Tibial nerve (tissue), 4 donors: ENCODE results near the gene NBEAL2.

ENCODE experiments used
- CTCF ChIP-seq, 5 experiments: fragments of 200-600 bp in 3 of 5; fragments of 450-650 bp in 2 of 5; sonication (generic) in 3 of 5; IDR thresholded peaks; one replicate each; pipeline ENCODE4 v1.5.1; 2016 to 2019; ENCODE audit warnings: antibody characterized with exemption in 5 of 5, mild to moderate bottlenecking in 3 of 5, moderate library complexity in 2 of 5
- EP300 ChIP-seq, 2 donors: sonication (generic); formaldehyde crosslinking; IDR thresholded peaks; one replicate each; pipeline ENCODE4 v1.6.1; 2017; ENCODE audit warnings: antibody characterized with exemption in 2 of 2, mild to moderate bottlenecking in 1 of 2
- POLR2A ChIP-seq, 2 donors: fragments of 450-650 bp; IDR thresholded peaks; one replicate each; pipeline ENCODE4 v1.6.1; 2017; ENCODE audit warnings: antibody characterized with exemption in 2 of 2, mild to moderate bottlenecking in 2 of 2, moderate library complexity in 2 of 2

GRCh38 chr3:47042231-47042791 is 62.8 kb downstream of the NBEAL2 start:
- TF ChIP-seq EP300 (IDR thresholded peaks at IDR 0.05), result no peak
- no peak for TF ChIP-seq POLR2A (IDR thresholded peaks at IDR 0.05)
- TF ChIP-seq CTCF (IDR thresholded peaks at IDR 0.05), result no peak
